ENCODE data around the gene R3HDM4. TPM values are rescaled to one million over a fixed set of nuclear protein-coding genes. Genes with fewer than 3 reads are reported as not detected.
"Not testable (repeated sequence)": the region's sequence is repeated elsewhere in the genome, so short reads cannot be mapped to it uniquely, and the experiment has no call there.

The R3HDM4 gene
- total RNA-seq, 1 experiment from 2014 or later: 23.0 TPM

- not testable (repeated sequence) for DNase-seq (ENCODE audit: low spot score)
Measured at GRCh38 chr19:877992-878660, 34.9 kb downstream of the R3HDM4 start.

GRCh38 chr19:876780-877314 is 36.2 kb downstream of the R3HDM4 start:
- no peak for DNase-seq (ENCODE audit: low spot score)

GRCh38 chr19:876089-876488 is 36.9 kb downstream of the R3HDM4 start:
- DNase-seq (ENCODE audit: low spot score): no peak

GRCh38 chr19:875265-875879 is 37.6 kb downstream of the R3HDM4 start:
- no peak for DNase-seq (ENCODE audit: low spot score)

GRCh38 chr19:873561-874041 is 39.4 kb downstream of the R3HDM4 start:
- DNase-seq (ENCODE audit: low spot score): no peak

- DNase-seq (ENCODE audit: low spot score): peak; percentile 77
Measured at GRCh38 chr19:873084-873483, 39.9 kb downstream of the R3HDM4 start.

- peak; percentile 94 for DNase-seq (ENCODE audit: low spot score)
Measured at GRCh38 chr19:872266-872951, 40.6 kb downstream of the R3HDM4 start.

GRCh38 chr19:871446-872265 is 41.4 kb downstream of the R3HDM4 start:
- no peak for DNase-seq (ENCODE audit: low spot score)

GRCh38 chr19:870963-871401 is 42.0 kb downstream of the R3HDM4 start:
- DNase-seq (ENCODE audit: low spot score): peak; percentile 55

- DNase-seq (ENCODE audit: low spot score): no peak
Measured at GRCh38 chr19:870314-870713, 42.7 kb downstream of the R3HDM4 start.

GRCh38 chr19:869245-870177 is 43.5 kb downstream of the R3HDM4 start:
- peak; percentile 91 for DNase-seq (ENCODE audit: low spot score)

GRCh38 chr19:868458-869244 is 44.4 kb downstream of the R3HDM4 start:
- DNase-seq (ENCODE audit: low spot score): no peak

- no peak for DNase-seq (ENCODE audit: low spot score)
Measured at GRCh38 chr19:867855-868457, 45.1 kb downstream of the R3HDM4 start.

- DNase-seq (ENCODE audit: low spot score): no peak
Measured at GRCh38 chr19:867301-867793, 45.7 kb downstream of the R3HDM4 start.

- no peak for DNase-seq (ENCODE audit: low spot score)
Measured at GRCh38 chr19:866769-867300, 46.2 kb downstream of the R3HDM4 start.

- no peak for DNase-seq (ENCODE audit: low spot score)
Measured at GRCh38 chr19:863315-863620, 49.8 kb downstream of the R3HDM4 start.

GRCh38 chr19:862581-863314 is 50.3 kb downstream of the R3HDM4 start:
- DNase-seq (ENCODE audit: low spot score): no peak

All from A172 (cell line).